Common myeloid progenitor, CD34-positive (primary cell): ENCODE results near the gene LY6G6C.

Experiments
- CTCF ChIA-PET: fragments of 350-600 bp; sonication (Branson Sonifier 250); formaldehyde crosslinking; loops from one replicate; lab custom pipeline; 2021; ENCODE audit warnings: antibody characterized with exemption; lab: Charles Lee
- POLR2A ChIA-PET: fragments of 350-600 bp; sonication (Branson Sonifier 250); formaldehyde crosslinking; loops from one replicate; lab custom pipeline; 2021; ENCODE audit warnings: antibody characterized with exemption; lab: Charles Lee
- DNase-seq, 3 donors: peaks; one replicate each; pipeline versions ENCODE4 v3.0.0 to v3.0.0-alpha.2; 2013
- H3K27ac ChIP-seq, 2 experiments: 1 replicate in 1 of 2; 2 replicates in 1 of 2; pipeline ENCODE4 v1.7.0; 2013; ENCODE audit warnings: inconsistent platforms in 2 of 2, low read length in 2 of 2, mild to moderate bottlenecking in 2 of 2, low read depth in 1 of 2, moderate library complexity in 1 of 2; ENCODE audit not compliant: severe bottlenecking in 2 of 2, insufficient read depth in 1 of 2, poor library complexity in 1 of 2
- H3K27me3 ChIP-seq, 5 experiments: replicated peaks in 2 of 5; 1 replicate in 3 of 5; 2 replicates in 2 of 5; pipeline versions ENCODE4 v1.6.1 to v1.7.0; 2013; ENCODE audit warnings: low read length in 4 of 5, mild to moderate bottlenecking in 2 of 5, moderate library complexity in 2 of 5, inconsistent platforms in 1 of 5; ENCODE audit not compliant: insufficient read depth in 5 of 5, control insufficient read depth in 4 of 5
- H3K36me3 ChIP-seq, 4 experiments: 1 replicate in 2 of 4; 2 replicates in 2 of 4; pipeline versions ENCODE4 v1.6.1 to v1.7.0; 2013; ENCODE audit warnings: low read length in 3 of 4, control low read depth in 1 of 4, mild to moderate bottlenecking in 1 of 4; ENCODE audit not compliant: control insufficient read depth in 4 of 4, insufficient read depth in 4 of 4
- H3K4me1 ChIP-seq, 4 experiments: 1 replicate in 3 of 4; 2 replicates in 1 of 4; pipeline versions ENCODE4 v1.6.1 to v1.7.1; 2013; ENCODE audit warnings: low read length in 3 of 4, mild to moderate bottlenecking in 3 of 4, control low read depth in 1 of 4, inconsistent platforms in 1 of 4, moderate library complexity in 1 of 4; ENCODE audit not compliant: control insufficient read depth in 4 of 4, insufficient read depth in 4 of 4; ENCODE audit errors: control extremely low read depth in 1 of 4
- H3K4me3 ChIP-seq, 7 experiments: 1 replicate in 4 of 7; 2 replicates in 3 of 7; pipeline versions ENCODE4 v1.5.1 to v1.7.0; 2013; ENCODE audit warnings: mild to moderate bottlenecking in 7 of 7, low read length in 6 of 7, moderate library complexity in 6 of 7, inconsistent platforms in 2 of 7, low read depth in 2 of 7, control low read depth in 1 of 7; ENCODE audit not compliant: insufficient read depth in 4 of 7, control insufficient read depth in 1 of 7; ENCODE audit errors: extremely low read depth in 1 of 7
- H3K9me3 ChIP-seq, 5 experiments: 1 replicate in 4 of 5; 2 replicates in 1 of 5; pipeline versions ENCODE4 v1.6.1 to v1.7.1; 2013; ENCODE audit warnings: low read length in 4 of 5, mild to moderate bottlenecking in 2 of 5, inconsistent platforms in 1 of 5, low read depth in 1 of 5, moderate library complexity in 1 of 5; ENCODE audit not compliant: control insufficient read depth in 4 of 5, insufficient read depth in 2 of 5; ENCODE audit errors: control extremely low read depth in 1 of 5
- WGBS: methylation state at CpG from one replicate; pipeline ENCODE4 v1.1.5; 2013; ENCODE audit not compliant: insufficient coverage; 5-methylcytosine and 5-hydroxymethylcytosine counted together

LY6G6C gene

DNA sequence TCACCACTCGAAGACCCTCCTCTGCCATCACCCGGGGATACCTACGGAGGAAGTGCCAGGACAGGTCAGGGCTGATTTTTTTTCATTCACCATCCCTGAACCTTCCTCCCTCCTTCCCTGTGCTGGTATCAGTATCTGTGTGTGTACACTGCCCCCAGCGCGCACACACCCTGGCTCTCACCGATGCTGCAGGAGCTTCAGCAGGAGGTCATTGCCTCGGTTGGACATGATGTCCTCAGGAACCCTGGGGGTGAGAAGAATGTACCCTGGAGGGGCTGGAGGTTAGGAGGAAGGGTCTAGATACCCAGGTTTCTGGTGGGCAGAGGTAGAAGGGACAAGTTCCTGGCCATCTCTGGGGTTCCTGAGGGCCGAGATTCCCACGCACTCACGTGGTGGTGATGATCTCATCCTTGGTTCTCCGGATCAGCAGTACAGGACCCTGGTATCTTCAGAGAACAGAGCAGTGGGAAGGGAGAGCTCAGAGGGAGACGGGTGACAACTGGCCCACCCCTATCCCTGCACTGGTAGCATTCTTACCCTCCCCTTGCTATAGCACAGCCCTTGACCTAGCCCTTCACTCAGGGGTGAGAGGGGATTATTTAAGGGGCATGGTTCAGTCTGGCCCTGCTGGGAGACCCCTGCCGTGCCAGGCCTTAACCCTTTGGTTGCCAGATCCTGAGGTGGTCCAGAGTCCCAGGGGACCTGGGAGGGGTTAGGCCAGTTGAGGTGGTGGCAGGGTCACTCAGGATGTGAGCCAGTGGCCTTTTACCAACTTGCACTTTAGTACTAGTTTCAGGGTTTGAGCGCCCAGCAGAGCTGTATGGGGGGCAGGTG is 33.5 kb downstream of the LY6G6C start:
- H3K27ac ChIP-seq, result peak overlapping the region in 1 of 2 experiments; percentile 12
- ChIA-PET CTCF (interaction anchor here (7.8 kb wide), 1 partner anchor 13 kb away, joined by 51 read pairs; the partner anchor contains the start of gene ABHD16A), POLR2A (interaction anchor here (1.0 kb wide), 1 partner anchor 15 kb away, joined by 3 read pairs; the partner anchor contains the start of gene ABHD16A)
- H3K4me1 ChIP-seq, result peaks cover 0 to 5% (median 1%) of the 10 kb centered on the region in 4 experiments
- DNase-seq, result no peak
- H3K36me3 ChIP-seq, result peaks cover 12 to 81% (median 74%) of the 10 kb centered on the region in 4 experiments
- H3K9me3 ChIP-seq, result no peaks in the 10 kb centered on the region
- WGBS, result 98% methylated on average over 10 of the region's 14 CpGs
- H3K4me3 ChIP-seq, result no peak overlapping the region
- no peaks in the 10 kb centered on the region for H3K27me3 ChIP-seq

DNA sequence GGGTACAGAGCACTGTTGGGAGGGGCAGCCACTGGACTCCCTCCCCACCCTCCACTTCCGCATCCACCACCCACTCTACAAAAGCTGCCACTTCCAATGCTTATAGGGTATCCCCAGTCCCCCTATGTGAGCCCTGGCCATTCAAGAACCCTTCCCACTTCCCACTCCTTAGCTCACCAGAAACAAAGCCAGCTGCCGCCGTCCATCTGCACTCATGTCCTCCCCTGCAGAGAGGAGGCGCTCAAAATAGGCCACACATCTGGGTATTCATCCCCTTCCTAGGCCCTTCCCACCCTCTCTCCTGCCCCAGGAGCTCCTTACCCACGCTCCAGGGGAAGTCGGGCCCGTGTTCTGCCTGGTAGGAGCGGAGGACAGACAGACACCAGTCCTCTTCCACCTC is 34.2 kb downstream of the LY6G6C start:
- Histone ChIP-seq H3K4me3 (no peak overlapping the region), H3K27me3 (no peaks in the 10 kb centered on the region), H3K27ac (no peak overlapping the region), H3K4me1 (peaks cover 0 to 11% (median 3%) of the 10 kb centered on the region in 4 experiments), H3K36me3 (peaks cover 12 to 74% (median 68%) of the 10 kb centered on the region in 4 experiments), H3K9me3 (no peaks in the 10 kb centered on the region)
- ChIA-PET POLR2A (interaction anchor here (1.0 kb wide), 1 partner anchor 16 kb away, joined by 3 read pairs; the partner anchor contains the start of gene ABHD16A), CTCF (interaction anchor here (1.3 to 7.8 kb wide), 3 partner anchors 13 to 43 kb away, joined by 3 to 51 read pairs (median 4); partner anchors contain the start of gene ABHD16A)
- WGBS, result 87% methylated on average over 4 of the region's 8 CpGs
- DNase-seq, result no peak

DNA sequence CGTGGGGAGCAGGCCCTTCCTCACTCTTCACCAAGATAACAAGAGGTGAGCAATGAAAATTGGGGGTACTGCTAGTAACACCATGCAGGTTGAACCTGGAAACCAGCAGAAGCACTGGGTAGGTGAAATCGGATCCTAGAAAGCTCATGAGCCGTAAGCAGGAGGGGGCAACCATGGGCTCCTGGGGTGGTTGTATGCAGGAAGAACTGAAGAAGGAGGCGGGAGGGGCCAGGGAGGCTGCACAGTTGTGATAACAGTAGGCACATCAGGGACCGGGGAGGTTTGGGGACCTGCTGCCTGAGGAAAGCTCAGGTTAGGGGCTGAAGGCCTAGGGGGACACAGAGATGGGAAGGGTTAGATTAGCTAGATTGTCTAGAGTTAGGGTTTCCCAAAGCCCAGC is 35.1 kb downstream of the LY6G6C start:
- H3K36me3 ChIP-seq, result peaks cover 12 to 67% (median 62%) of the 10 kb centered on the region in 4 experiments

GRCh38 chr6:31683591-31683990 is 38.0 kb downstream of the LY6G6C start:
- H3K27ac ChIP-seq, result no peak overlapping the region
- 98% methylated on average over 12 of the region's 13 CpGs for WGBS
- peak overlapping the region in 3 of 7 experiments; percentile 42 to 63 (median 46) for H3K4me3 ChIP-seq
- peaks cover 0 to 38% (median 38%) of the 10 kb centered on the region in 4 experiments for H3K36me3 ChIP-seq
- CTCF ChIA-PET, result interaction anchor here (1.3 to 7.8 kb wide), 3 partner anchors 17 to 43 kb away, joined by 3 to 51 read pairs (median 6); partner anchors contain the start of gene ABHD16A
- no peaks in the 10 kb centered on the region for H3K9me3 ChIP-seq
- no peak for DNase-seq
- no peaks in the 10 kb centered on the region for H3K27me3 ChIP-seq
- peaks cover 0 to 38% (median 32%) of the 10 kb centered on the region in 4 experiments for H3K4me1 ChIP-seq
- POLR2A ChIA-PET, result no interaction called here

More for the DNA sequence above, 35.1 kb downstream of the LY6G6C start:
- Histone ChIP-seq H3K4me3 (no peak overlapping the region), H3K27me3 (no peaks in the 10 kb centered on the region), H3K9me3 (no peaks in the 10 kb centered on the region), H3K27ac (peak overlapping the region in 1 of 2 experiments; percentile 7), H3K4me1 (peaks cover 0 to 14% (median 7%) of the 10 kb centered on the region in 4 experiments)
- CTCF ChIA-PET, result interaction anchor here (0.8 to 7.8 kb wide), 4 partner anchors 14 to 135 kb away, joined by 3 to 51 read pairs (median 4); partner anchors contain the start of gene ABHD16A
- POLR2A ChIA-PET, result no interaction called here
- DNase-seq, result no peak
- 86% methylated on average over 4 of the region's 5 CpGs for WGBS

DNA sequence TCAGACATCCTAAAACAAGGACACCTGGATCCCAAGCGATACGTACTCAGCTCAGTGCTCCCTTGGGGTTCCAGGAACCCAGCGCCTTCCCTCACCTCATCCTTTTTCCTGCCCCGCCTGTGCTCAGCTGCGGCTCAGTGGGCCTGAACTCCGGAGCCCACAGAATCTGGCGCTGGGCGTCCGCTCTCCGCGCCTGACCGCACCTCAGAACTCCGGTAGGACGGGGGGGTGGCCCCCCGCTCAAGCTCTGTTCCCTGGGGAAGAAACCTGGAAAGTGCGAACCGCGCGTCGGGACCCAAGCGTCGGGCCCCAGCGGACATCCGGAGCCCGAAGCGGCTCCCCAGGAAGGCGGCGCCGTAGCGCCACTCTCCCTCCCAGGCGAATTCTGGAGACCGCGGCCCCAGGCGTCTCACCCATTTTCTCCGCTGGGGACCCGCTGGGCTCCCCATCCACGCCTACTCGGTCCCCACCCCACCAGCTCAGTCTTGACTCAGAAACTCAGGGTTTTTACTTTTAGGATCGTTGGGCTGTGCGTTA is 40.3 kb downstream of the LY6G6C start:
- Histone ChIP-seq H3K9me3 (no peaks in the 10 kb centered on the region), H3K27me3 (no peaks in the 10 kb centered on the region), H3K36me3 (peaks cover 0 to 17% (median 14%) of the 10 kb centered on the region in 4 experiments), H3K27ac (peak overlapping the region in 1 of 2 experiments; percentile 1), H3K4me1 (peaks cover 0 to 38% (median 35%) of the 10 kb centered on the region in 4 experiments), H3K4me3 (peak overlapping the region; percentile 60 to 89 (median 79))
- WGBS, result 0% methylated on average over 38 of the region's 40 CpGs
- ChIA-PET POLR2A (interaction anchor here (0.6 to 0.9 kb wide), 2 partner anchors 10 to 115 kb away, joined by 3 read pairs; partner anchors contain the start of gene VARS1), CTCF (interaction anchor here (0.6 to 3.3 kb wide), 15 partner anchors 10 to 242 kb away, joined by 3 to 17 read pairs (median 4); partner anchors contain the start of genes ABHD16A, C6orf47 and LY6G5B)
- DNase-seq, result peak in 2 of 3 donors; percentile 66 to 68

GRCh38 chr6:31680226-31681134 is 41.1 kb downstream of the LY6G6C start, which contains the start of gene LY6G5C:
Gene LY6G5C (minus strand): TSS chr6:31681067. CDS start chr6:31680373, 694 bp downstream.
- Histone ChIP-seq H3K4me3 (peak within 1 kb of the TSS; percentile 60 to 89 (median 79)), H3K27ac (peak within 1 kb of the TSS in 1 of 2 experiments; percentile 1), H3K27me3 (no peaks in the 10 kb centered on the region), H3K4me1 (peaks cover 0 to 38% (median 35%) of the 10 kb centered on the region in 4 experiments), H3K36me3 (peaks cover 0 to 10% (median 7%) of the 10 kb centered on the region in 4 experiments), H3K9me3 (no peaks in the 10 kb centered on the region)
- WGBS, result 17% methylated on average over 16 of the region's 17 CpGs
- DNase-seq, result peak; percentile 65 to 67 (median 67)
- POLR2A ChIA-PET, result interaction anchor here (0.6 to 0.9 kb wide), 3 partner anchors 10 to 115 kb away, joined by 3 read pairs; partner anchors contain the start of gene VARS1
- CTCF ChIA-PET, result interaction anchor here (0.6 to 3.3 kb wide), 20 partner anchors 9 to 243 kb away, joined by 3 to 17 read pairs (median 4); partner anchors contain the start of genes ABHD16A, C6orf47 and LY6G5B
